Mesendoderm (in vitro differentiated cells): ENCODE results near the gene TUBB2A.
"Not testable (repeated sequence)": the region's sequence is repeated elsewhere in the genome, so short reads cannot be mapped to it uniquely, and the experiment has no call there.

Experiments used
- DNase-seq: peaks from one replicate; pipeline ENCODE4 v3.0.0; 2013
- H2AK5ac ChIP-seq: 2 replicates; pipeline ENCODE4 v1.6.1; 2013; ENCODE audit warnings: low read length, inconsistent platforms
- H2BK120ac ChIP-seq: 2 replicates; pipeline ENCODE4 v1.6.1; 2013; ENCODE audit warnings: low read depth, mild to moderate bottlenecking, low read length, moderate library complexity, mixed read lengths
- H2BK15ac ChIP-seq: replicated peaks from 2 replicates; pipeline ENCODE4 v1.6.1; 2013; ENCODE audit warnings: low read depth, mild to moderate bottlenecking, moderate library complexity
- H2BK5ac ChIP-seq: 2 replicates; pipeline ENCODE4 v1.6.1; 2013; ENCODE audit warnings: low read length, inconsistent platforms
- H3K18ac ChIP-seq: 2 replicates; pipeline ENCODE4 v1.6.1; 2013; ENCODE audit warnings: mild to moderate bottlenecking, low read length, mixed read lengths
- H3K23ac ChIP-seq: one replicate; pipeline ENCODE4 v1.6.1; 2013; ENCODE audit warnings: low read length
- H3K27ac ChIP-seq: 2 replicates; pipeline ENCODE4 v1.5.1; 2013; ENCODE audit warnings: low read depth, mild to moderate bottlenecking, inconsistent platforms, low read length, moderate library complexity
- H3K27me3 ChIP-seq: 2 replicates; pipeline ENCODE4 v1.6.1; 2013; ENCODE audit warnings: low read length, control low read depth, mild to moderate bottlenecking, inconsistent platforms; ENCODE audit not compliant: insufficient read depth, poor library complexity
- H3K36me3 ChIP-seq: 2 replicates; pipeline ENCODE4 v1.6.1; 2013; ENCODE audit warnings: low read length, inconsistent platforms; ENCODE audit not compliant: control insufficient read depth, insufficient read depth
- H3K4ac ChIP-seq: one replicate; pipeline ENCODE4 v1.6.1; 2013; ENCODE audit warnings: low read depth, mild to moderate bottlenecking, low read length, moderate library complexity
- H3K4me1 ChIP-seq: 2 replicates; pipeline ENCODE4 v1.6.1; 2013; ENCODE audit warnings: low read depth, low read length, inconsistent platforms; ENCODE audit not compliant: control insufficient read depth
- H3K4me2 ChIP-seq: 2 replicates; pipeline ENCODE4 v1.6.1; 2013; ENCODE audit warnings: low read length
- H3K4me3 ChIP-seq: 2 replicates; pipeline ENCODE4 v1.5.1; 2013; ENCODE audit warnings: mild to moderate bottlenecking, low read length
- H3K56ac ChIP-seq: one replicate; pipeline ENCODE4 v1.6.1; 2013; ENCODE audit warnings: low read length
- H3K79me1 ChIP-seq: 2 replicates; pipeline ENCODE4 v1.6.1; 2013; ENCODE audit warnings: low read length, inconsistent platforms
- H3K79me2 ChIP-seq: 2 replicates; pipeline ENCODE4 v1.6.1; 2013; ENCODE audit warnings: mild to moderate bottlenecking, low read length; ENCODE audit not compliant: control insufficient read depth, insufficient read depth
- H3K9ac ChIP-seq: 2 replicates; pipeline ENCODE4 v1.6.1; 2013; ENCODE audit warnings: low read length, inconsistent platforms
- H4K5ac ChIP-seq: one replicate; pipeline ENCODE4 v1.6.1; 2013; ENCODE audit warnings: low read length
- H4K8ac ChIP-seq: one replicate; pipeline ENCODE4 v1.6.1; 2013; ENCODE audit warnings: low read depth, mild to moderate bottlenecking, control low read depth, low read length, moderate library complexity
- whole genome bisulfite sequencing: extraction: QIAGEN DNeasy Blood & Tissue Kit; methylation state at CpG from one replicate; pipeline ENCODE4 v1.1.7; 2013; ENCODE audit warnings: low lambda C conversion rate, missing lambda C conversion rate; ENCODE audit not compliant: insufficient coverage; ENCODE audit errors: extremely low coverage; 5-methylcytosine and 5-hydroxymethylcytosine counted together

Gene TUBB2A

GRCh38 chr6:3178666-3179065 is 21.3 kb upstream of the TUBB2A start:
- H3K4ac ChIP-seq, H2BK5ac ChIP-seq, H3K18ac ChIP-seq, H3K4me2 ChIP-seq, H3K9ac ChIP-seq, H3K4me1 ChIP-seq, H3K27me3 ChIP-seq, DNase-seq, H3K56ac ChIP-seq, H2BK15ac ChIP-seq, H3K36me3 ChIP-seq, H3K79me2 ChIP-seq, H3K79me1 ChIP-seq, H3K4me3 ChIP-seq, H2AK5ac ChIP-seq, H3K27ac ChIP-seq, H2BK120ac ChIP-seq, H3K23ac ChIP-seq, H4K8ac ChIP-seq, H4K5ac ChIP-seq: not testable (repeated sequence)
- WGBS: no CpG with 5 or more reads among the region's 8 CpGs

DNA sequence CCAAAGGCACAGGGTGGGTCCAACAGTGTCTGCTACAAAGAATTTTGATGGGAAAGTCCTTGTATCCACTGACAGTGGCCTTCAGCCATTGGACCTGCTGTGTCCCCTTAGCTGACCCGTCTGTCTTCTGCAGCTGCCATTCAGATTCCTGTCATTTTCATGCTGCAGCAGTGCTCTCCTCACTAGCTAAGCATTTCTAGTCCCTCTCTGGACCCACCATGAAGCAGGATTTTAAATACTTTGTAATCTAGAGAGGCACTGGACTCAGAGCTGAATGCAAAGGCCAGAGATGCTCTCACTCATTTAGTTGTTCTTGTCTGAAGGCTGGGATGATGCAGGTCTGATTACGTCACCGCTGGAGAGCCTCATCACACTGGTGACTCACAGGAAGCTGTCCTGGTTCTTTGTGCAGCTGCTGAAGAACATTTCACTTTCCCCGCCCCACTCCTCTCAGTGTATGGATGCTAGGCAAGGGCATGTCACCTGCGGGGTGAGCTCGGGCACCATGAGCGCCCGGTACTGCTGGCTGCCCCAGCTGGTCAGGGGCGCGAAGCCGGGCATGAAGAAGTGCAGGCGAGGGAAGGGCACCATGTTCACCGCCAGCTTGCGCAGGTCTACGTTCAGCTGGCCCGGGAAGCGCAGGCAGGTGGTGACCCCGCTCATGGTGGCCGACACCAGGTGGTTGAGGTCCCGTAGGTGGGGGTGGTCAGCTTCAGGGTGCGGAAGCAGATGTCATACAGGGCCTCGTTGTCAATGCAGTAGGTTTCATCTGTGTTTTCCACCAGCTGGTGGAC is 19.4 kb upstream of the TUBB2A start:
- H3K4me1 ChIP-seq: no peaks in the 10 kb centered on the region
- H3K36me3 ChIP-seq: no peaks in the 10 kb centered on the region
- H3K4me2 ChIP-seq: no peak overlapping the region
- H3K79me2 ChIP-seq: no peaks in the 10 kb centered on the region
- peak overlapping the region; percentile 18 for H2BK120ac ChIP-seq
- no peak overlapping the region for H3K56ac ChIP-seq
- no CpG with 5 or more reads among the region's 22 CpGs for WGBS
- H3K79me1 ChIP-seq: no peaks in the 10 kb centered on the region
- H3K4ac ChIP-seq: peak overlapping the region; percentile 5
- peak; percentile 87 for DNase-seq
- no peak overlapping the region for H4K8ac ChIP-seq
- no peak overlapping the region for H2BK5ac ChIP-seq
- no peak overlapping the region for H2BK15ac ChIP-seq
- no peak overlapping the region for H3K23ac ChIP-seq
- peak overlapping the region; percentile 47 for H3K27ac ChIP-seq
- H3K9ac ChIP-seq: no peak overlapping the region
- no peak overlapping the region for H2AK5ac ChIP-seq
- H4K5ac ChIP-seq: no peak overlapping the region
- peak overlapping the region; percentile 10 for H3K18ac ChIP-seq
- H3K27me3 ChIP-seq: no peaks in the 10 kb centered on the region
- no peak overlapping the region for H3K4me3 ChIP-seq

DNA sequence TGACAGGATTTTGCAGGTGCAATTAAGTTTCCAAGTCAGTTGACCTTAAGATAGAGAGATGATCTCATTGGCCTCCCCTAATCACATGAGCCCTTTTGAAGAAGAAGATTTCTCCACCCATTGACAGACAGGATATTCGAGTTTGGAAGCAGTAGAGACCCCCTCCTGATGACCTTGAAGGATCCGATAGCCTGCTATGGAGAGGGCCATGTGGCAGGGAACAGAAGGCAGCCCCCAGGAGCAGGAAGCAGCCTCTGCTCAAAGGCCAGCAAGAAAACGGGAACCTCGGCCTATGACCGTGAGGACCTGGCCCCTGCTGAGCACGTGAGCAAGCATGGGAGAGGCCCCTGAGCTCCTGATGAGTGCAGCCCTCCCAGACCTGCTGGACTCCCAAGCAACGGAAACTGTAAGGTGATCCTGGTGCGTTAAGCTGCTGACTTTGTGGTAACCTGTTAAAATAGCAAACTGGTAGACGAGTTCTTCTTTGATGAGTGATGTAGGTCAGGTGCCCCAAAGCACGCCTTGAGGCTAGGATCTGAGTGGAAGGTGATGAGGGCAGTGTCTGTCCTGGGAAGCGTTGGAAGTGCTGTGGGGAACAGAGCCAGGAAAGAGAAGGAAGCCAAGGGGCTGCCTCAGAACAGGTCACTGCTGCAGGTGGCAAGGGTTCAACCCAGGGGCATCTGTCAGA is 18.5 kb upstream of the TUBB2A start:
- no peak overlapping the region for H3K4ac ChIP-seq
- H3K23ac ChIP-seq: no peak overlapping the region
- peak overlapping the region; percentile 47 for H3K56ac ChIP-seq
- no peaks in the 10 kb centered on the region for H3K27me3 ChIP-seq
- H2BK15ac ChIP-seq: no peak overlapping the region
- H3K4me3 ChIP-seq: no peak overlapping the region
- no peak overlapping the region for H3K4me2 ChIP-seq
- H4K5ac ChIP-seq: no peak overlapping the region
- DNase-seq: no peak
- H3K4me1 ChIP-seq: no peaks in the 10 kb centered on the region
- H3K18ac ChIP-seq: peak overlapping the region; percentile 22
- H2AK5ac ChIP-seq: peak overlapping the region; percentile 10
- peak overlapping the region; percentile 18 for H2BK120ac ChIP-seq
- WGBS: no CpG with 5 or more reads among the region's 11 CpGs
- peak overlapping the region; percentile 68 for H2BK5ac ChIP-seq
- H3K36me3 ChIP-seq: no peaks in the 10 kb centered on the region
- H4K8ac ChIP-seq: no peak overlapping the region
- H3K9ac ChIP-seq: no peak overlapping the region
- no peaks in the 10 kb centered on the region for H3K79me2 ChIP-seq
- H3K27ac ChIP-seq: peak overlapping the region; percentile 47
- no peaks in the 10 kb centered on the region for H3K79me1 ChIP-seq

GRCh38 chr6:3173636-3174089 is 16.3 kb upstream of the TUBB2A start:
- H3K18ac ChIP-seq: peak overlapping the region; percentile 96
- H3K56ac ChIP-seq, H3K27me3 ChIP-seq, H2AK5ac ChIP-seq, H3K9ac ChIP-seq, H2BK15ac ChIP-seq, H4K5ac ChIP-seq, H3K4ac ChIP-seq, H2BK5ac ChIP-seq, H2BK120ac ChIP-seq, H3K36me3 ChIP-seq, H3K4me1 ChIP-seq, H3K79me2 ChIP-seq, H3K4me2 ChIP-seq, H3K27ac ChIP-seq, H4K8ac ChIP-seq, H3K4me3 ChIP-seq, H3K79me1 ChIP-seq, DNase-seq, H3K23ac ChIP-seq: not testable (repeated sequence)
- no CpG with 5 or more reads among the region's 11 CpGs for WGBS

- not testable (repeated sequence) for H3K79me1 ChIP-seq, H3K27me3 ChIP-seq, H3K9ac ChIP-seq, H3K23ac ChIP-seq, H3K4me2 ChIP-seq, H4K8ac ChIP-seq, H3K4me3 ChIP-seq, H2BK15ac ChIP-seq, H3K4me1 ChIP-seq, H4K5ac ChIP-seq, DNase-seq, H3K27ac ChIP-seq, H2AK5ac ChIP-seq, H3K36me3 ChIP-seq, H3K79me2 ChIP-seq
- Histone ChIP-seq H3K18ac (peak overlapping the region; percentile 66), H2BK5ac (peak overlapping the region; percentile 5), H3K56ac (peak overlapping the region; percentile 6), H2BK120ac (peak overlapping the region; percentile 76), H3K4ac (peak overlapping the region; percentile 81)
- WGBS: 100% methylated on average over 1 of the region's 4 CpGs
Measured at GRCh38 chr6:3172789-3173188, 15.4 kb upstream of the TUBB2A start.
